ENCODE measurements around the gene BRD1. TPM values are rescaled to one million over a fixed set of nuclear protein-coding genes. Genes with fewer than 3 reads are reported as not detected.
"Not testable (repeated sequence)": the region's sequence is repeated elsewhere in the genome, so short reads cannot be mapped to it uniquely, and the experiment has no call there.

BRD1 gene
- total RNA-seq, 1 donor from 2014 or later: 64.1 TPM

DNA sequence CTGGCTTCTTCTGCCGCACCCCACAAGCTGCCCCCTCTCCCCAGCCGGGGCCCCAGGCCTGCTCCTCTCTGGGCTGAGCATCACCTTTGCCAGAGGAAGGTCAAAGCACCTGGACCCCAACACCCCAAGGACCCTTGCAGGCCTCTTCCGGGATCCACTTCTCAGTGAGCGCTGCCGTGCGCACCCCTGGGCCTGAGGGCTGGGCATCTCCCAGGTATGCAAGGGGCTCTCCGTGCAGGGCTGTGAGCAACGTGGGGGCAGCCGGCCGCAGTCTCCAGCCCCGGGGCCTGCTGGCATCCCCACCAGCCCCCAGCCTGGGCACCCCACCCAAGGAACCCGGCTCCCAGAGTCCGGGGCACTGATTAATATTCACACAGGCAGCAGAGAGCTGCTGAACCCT is 64.0 kb downstream of the BRD1 start:
- no peak overlapping the region for H3K4me3 Mint-ChIP-seq
- TF ChIP-seq, protein P1, sequence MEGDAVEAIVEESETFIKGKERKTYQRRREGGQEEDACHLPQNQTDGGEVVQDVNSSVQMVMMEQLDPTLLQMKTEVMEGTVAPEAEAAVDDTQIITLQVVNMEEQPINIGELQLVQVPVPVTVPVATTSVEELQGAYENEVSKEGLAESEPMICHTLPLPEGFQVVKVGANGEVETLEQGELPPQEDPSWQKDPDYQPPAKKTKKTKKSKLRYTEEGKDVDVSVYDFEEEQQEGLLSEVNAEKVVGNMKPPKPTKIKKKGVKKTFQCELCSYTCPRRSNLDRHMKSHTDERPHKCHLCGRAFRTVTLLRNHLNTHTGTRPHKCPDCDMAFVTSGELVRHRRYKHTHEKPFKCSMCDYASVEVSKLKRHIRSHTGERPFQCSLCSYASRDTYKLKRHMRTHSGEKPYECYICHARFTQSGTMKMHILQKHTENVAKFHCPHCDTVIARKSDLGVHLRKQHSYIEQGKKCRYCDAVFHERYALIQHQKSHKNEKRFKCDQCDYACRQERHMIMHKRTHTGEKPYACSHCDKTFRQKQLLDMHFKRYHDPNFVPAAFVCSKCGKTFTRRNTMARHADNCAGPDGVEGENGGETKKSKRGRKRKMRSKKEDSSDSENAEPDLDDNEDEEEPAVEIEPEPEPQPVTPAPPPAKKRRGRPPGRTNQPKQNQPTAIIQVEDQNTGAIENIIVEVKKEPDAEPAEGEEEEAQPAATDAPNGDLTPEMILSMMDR (IDR thresholded peaks at IDR 0.05; ENCODE audit: unreplicated experiment): no peak
- no peak overlapping the region for H3K27ac Mint-ChIP-seq
- H3K4me1 Mint-ChIP-seq: peaks cover 9% of the 10 kb centered on the region
- DNase-seq (ENCODE audit: low spot score in 2 of 2, unreplicated experiment in 2 of 2): no peak
- no peaks in the 10 kb centered on the region for H3K27me3 Mint-ChIP-seq (ENCODE audit: low read depth)
- H3K36me3 Mint-ChIP-seq: peaks cover 5% of the 10 kb centered on the region
- peaks cover 12% of the 10 kb centered on the region for H3K9me3 Mint-ChIP-seq

GRCh38 chr22:49763138-49763537 is 64.5 kb downstream of the BRD1 start:
- no peak overlapping the region for H3K27ac Mint-ChIP-seq
- peaks cover 5% of the 10 kb centered on the region for H3K36me3 Mint-ChIP-seq
- peaks cover 15% of the 10 kb centered on the region for H3K9me3 Mint-ChIP-seq
- peaks cover 9% of the 10 kb centered on the region for H3K4me1 Mint-ChIP-seq
- no peak for DNase-seq (ENCODE audit: low spot score in 2 of 2, unreplicated experiment in 2 of 2)
- TF ChIP-seq, protein P1 (IDR thresholded peaks at IDR 0.05; ENCODE audit: unreplicated experiment): no peak
- H3K27me3 Mint-ChIP-seq (ENCODE audit: low read depth): no peaks in the 10 kb centered on the region
- H3K4me3 Mint-ChIP-seq: no peak overlapping the region

GRCh38 chr22:49762571-49762970 is 65.1 kb downstream of the BRD1 start:
- not testable (repeated sequence) for DNase-seq (ENCODE audit: low spot score in 2 of 2, unreplicated experiment in 2 of 2); H3K4me1 Mint-ChIP-seq; H3K4me3 Mint-ChIP-seq; H3K27ac Mint-ChIP-seq; H3K27me3 Mint-ChIP-seq (ENCODE audit: low read depth); H3K36me3 Mint-ChIP-seq
- peaks cover 17% of the 10 kb centered on the region for H3K9me3 Mint-ChIP-seq

GRCh38 chr22:49761836-49762235 is 65.8 kb downstream of the BRD1 start:
- TF ChIP-seq, protein P1 (IDR thresholded peaks at IDR 0.05; ENCODE audit: unreplicated experiment): no peak
- Mint-ChIP-seq H3K27me3 (ENCODE audit: low read depth) (no peaks in the 10 kb centered on the region), H3K4me1 (peaks cover 9% of the 10 kb centered on the region), H3K27ac (peak overlapping the region; percentile 18), H3K9me3 (peaks cover 17% of the 10 kb centered on the region), H3K4me3 (no peak overlapping the region), H3K36me3 (peaks cover 1% of the 10 kb centered on the region)
- DNase-seq (ENCODE audit: low spot score in 2 of 2, unreplicated experiment in 2 of 2): no peak

- Mint-ChIP-seq H3K4me1 (peaks cover 9% of the 10 kb centered on the region), H3K27ac (peak overlapping the region; percentile 60), H3K36me3 (no peaks in the 10 kb centered on the region), H3K27me3 (ENCODE audit: low read depth) (no peaks in the 10 kb centered on the region), H3K9me3 (peaks cover 15% of the 10 kb centered on the region), H3K4me3 (no peak overlapping the region)
- TF ChIP-seq, protein P1 (IDR thresholded peaks at IDR 0.05; ENCODE audit: unreplicated experiment): no peak
- no peak for DNase-seq (ENCODE audit: low spot score in 2 of 2, unreplicated experiment in 2 of 2)
Measured at GRCh38 chr22:49760630-49761571, 66.8 kb downstream of the BRD1 start.

GRCh38 chr22:49760280-49760629 is 67.4 kb downstream of the BRD1 start:
- H3K27me3 Mint-ChIP-seq (ENCODE audit: low read depth): no peaks in the 10 kb centered on the region
- peak in 1 of 2 experiments; percentile 31 for DNase-seq (ENCODE audit: low spot score in 2 of 2, unreplicated experiment in 2 of 2)
- no peak overlapping the region for H3K4me3 Mint-ChIP-seq
- peak overlapping the region; percentile 60 for H3K27ac Mint-ChIP-seq
- TF ChIP-seq, protein P1 (IDR thresholded peaks at IDR 0.05; ENCODE audit: unreplicated experiment): no peak
- peaks cover 17% of the 10 kb centered on the region for H3K9me3 Mint-ChIP-seq
- peaks cover 9% of the 10 kb centered on the region for H3K4me1 Mint-ChIP-seq
- no peaks in the 10 kb centered on the region for H3K36me3 Mint-ChIP-seq
